ENCODE data around the gene CNR2. TPM values are rescaled to one million over a fixed set of nuclear protein-coding genes. Genes with fewer than 3 reads are reported as not detected.

CNR2 gene
- total RNA-seq, 1 donor from 2014 or later = not detected

GRCh38 chr1:23895082-23895481, 18.1 kb downstream of the CNR2 start:
- peaks cover 29% of the 10 kb centered on the region for H3K27me3 Mint-ChIP-seq
- no peak overlapping the region for H3K27ac Mint-ChIP-seq

DNA sequence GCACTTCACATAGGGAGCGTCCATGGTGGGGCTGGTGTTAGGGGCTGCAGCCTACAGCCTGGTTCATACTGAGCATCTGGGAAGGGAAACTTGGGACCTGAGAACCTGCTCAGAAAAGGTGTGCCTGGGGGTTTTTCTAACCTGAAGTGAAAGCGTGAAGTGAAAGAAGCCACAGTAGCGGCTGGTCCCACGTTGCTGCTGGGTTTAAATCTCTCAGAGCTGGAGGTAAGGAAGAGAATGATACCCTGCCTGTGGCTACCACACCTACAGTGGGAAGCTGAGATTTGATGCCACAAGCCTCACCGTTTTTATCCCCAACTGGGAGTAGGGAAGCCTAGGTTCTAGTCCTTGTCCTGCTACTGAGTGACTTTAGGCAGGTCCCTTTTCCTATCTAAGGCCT, 24.1 kb downstream of the CNR2 start:
- H3K27me3 Mint-ChIP-seq = peaks cover 16% of the 10 kb centered on the region
- no peak overlapping the region for H3K4me3 Mint-ChIP-seq (ENCODE audit: low read depth)
- DNase-seq (ENCODE audit: low spot score, unreplicated experiment) = no peak
- H3K9me3 Mint-ChIP-seq (ENCODE audit: low read depth) = no peaks in the 10 kb centered on the region
- no peak overlapping the region for H3K27ac Mint-ChIP-seq
- no peaks in the 10 kb centered on the region for H3K36me3 Mint-ChIP-seq (ENCODE audit: insufficient read depth)
- no peak for TF ChIP-seq CTCF (IDR thresholded peaks at IDR 0.05; ENCODE audit: unreplicated experiment)
- no peaks in the 10 kb centered on the region for H3K4me1 Mint-ChIP-seq (ENCODE audit: low read depth)

More at GRCh38 chr1:23895082-23895481, 18.1 kb downstream of the CNR2 start:
- H3K4me3 Mint-ChIP-seq (ENCODE audit: low read depth) = no peak overlapping the region
- H3K4me1 Mint-ChIP-seq (ENCODE audit: low read depth) = no peaks in the 10 kb centered on the region
- no peak for TF ChIP-seq CTCF (IDR thresholded peaks at IDR 0.05; ENCODE audit: unreplicated experiment)
- H3K36me3 Mint-ChIP-seq (ENCODE audit: insufficient read depth) = no peaks in the 10 kb centered on the region
- H3K9me3 Mint-ChIP-seq (ENCODE audit: low read depth) = no peaks in the 10 kb centered on the region
- no peak for DNase-seq (ENCODE audit: low spot score, unreplicated experiment)

DNA sequence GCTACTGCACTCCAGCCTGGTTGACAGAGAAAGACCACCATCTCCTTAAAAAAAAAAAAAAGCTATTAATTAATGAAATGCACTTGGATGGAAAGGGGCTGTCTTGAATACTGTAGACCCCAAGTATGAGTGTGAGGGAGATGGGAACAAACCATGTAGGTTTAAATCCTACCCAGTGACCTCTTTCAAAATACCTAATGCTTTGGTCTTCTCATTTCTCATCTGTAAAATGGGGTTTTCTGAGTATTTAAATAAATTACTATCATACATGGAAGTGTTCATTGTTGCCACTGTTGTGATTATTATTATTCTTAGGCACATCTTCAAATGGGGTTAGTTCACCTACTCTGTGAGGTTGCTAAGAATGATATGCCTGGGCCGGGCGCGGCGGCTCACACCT, 27.9 kb downstream of the CNR2 start:
- Mint-ChIP-seq H3K36me3 (ENCODE audit: insufficient read depth) (no peaks in the 10 kb centered on the region), H3K9me3 (ENCODE audit: low read depth) (no peaks in the 10 kb centered on the region), H3K4me3 (ENCODE audit: low read depth) (no peak overlapping the region), H3K27ac (no peak overlapping the region), H3K4me1 (ENCODE audit: low read depth) (no peaks in the 10 kb centered on the region), H3K27me3 (peaks cover 4% of the 10 kb centered on the region)
- no peak for DNase-seq (ENCODE audit: low spot score, unreplicated experiment)
- no peak for TF ChIP-seq CTCF (IDR thresholded peaks at IDR 0.05; ENCODE audit: unreplicated experiment)

- no peak for TF ChIP-seq CTCF (IDR thresholded peaks at IDR 0.05; ENCODE audit: unreplicated experiment)
- DNase-seq (ENCODE audit: low spot score, unreplicated experiment) = no peak
- peaks cover 16% of the 10 kb centered on the region for H3K9me3 Mint-ChIP-seq (ENCODE audit: low read depth)
- H3K4me1 Mint-ChIP-seq (ENCODE audit: low read depth) = no peaks in the 10 kb centered on the region
- no peak overlapping the region for H3K4me3 Mint-ChIP-seq (ENCODE audit: low read depth)
- no peak overlapping the region for H3K27ac Mint-ChIP-seq
- no peaks in the 10 kb centered on the region for H3K27me3 Mint-ChIP-seq
- H3K36me3 Mint-ChIP-seq (ENCODE audit: insufficient read depth) = peaks cover 4% of the 10 kb centered on the region
Observed at GRCh38 chr1:23882746-23883145, 30.4 kb downstream of the CNR2 start.

DNA sequence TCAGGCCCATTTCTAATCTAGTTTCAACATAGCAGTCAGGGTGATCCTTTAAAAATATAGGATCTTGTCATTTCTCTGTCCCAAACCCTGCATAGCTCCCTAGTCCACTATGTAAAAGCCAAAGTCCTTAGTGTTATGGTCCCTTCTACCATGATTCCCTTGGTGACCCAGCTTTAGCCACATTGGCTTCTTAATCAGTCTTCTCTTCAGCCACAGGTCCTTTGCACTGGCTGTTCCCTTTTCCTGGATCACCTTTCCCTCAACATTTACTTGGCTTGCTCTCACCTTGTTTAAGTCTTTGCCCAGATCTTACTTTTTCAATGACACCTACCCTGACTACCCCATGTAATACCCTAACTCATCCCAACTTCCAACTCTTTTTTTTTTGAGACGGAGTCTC, 33.4 kb downstream of the CNR2 start:
- no peak for TF ChIP-seq CTCF (IDR thresholded peaks at IDR 0.05; ENCODE audit: unreplicated experiment)
- DNase-seq (ENCODE audit: low spot score, unreplicated experiment) = no peak
- Mint-ChIP-seq H3K27ac (no peak overlapping the region), H3K4me3 (ENCODE audit: low read depth) (no peak overlapping the region), H3K27me3 (no peaks in the 10 kb centered on the region), H3K36me3 (ENCODE audit: insufficient read depth) (peaks cover 6% of the 10 kb centered on the region), H3K4me1 (ENCODE audit: low read depth) (no peaks in the 10 kb centered on the region), H3K9me3 (ENCODE audit: low read depth) (peaks cover 23% of the 10 kb centered on the region)

All from progenitor cell of endocrine pancreas (in vitro differentiated cells).